GM12864 (cell line): ENCODE data around the gene CDK14.

Experiments used
- DNase-seq: peaks from one replicate; pipeline ENCODE4 v3.0.0-alpha.2; 2011; ENCODE audit warnings: low read depth
- H3K4me3 ChIP-seq: 2 replicates; pipeline ENCODE4 v1.5.1; 2011; ENCODE audit warnings: mild to moderate bottlenecking, low read depth, low read length, control low read depth
- CTCF ChIP-seq: IDR thresholded peaks from 2 replicates; pipeline ENCODE4 v1.5.1; 2011; ENCODE audit warnings: low read depth, mild to moderate bottlenecking, moderate library complexity, low read length, control low read depth, inconsistent platforms; ENCODE audit errors: missing control alignments

The CDK14 gene

GRCh38 chr7:91064938-91065337 lies 468.8 kb downstream of the CDK14 start:
- no peak overlapping the region for H3K4me3 ChIP-seq
- TF ChIP-seq CTCF: no peak
- no peak for DNase-seq

DNA sequence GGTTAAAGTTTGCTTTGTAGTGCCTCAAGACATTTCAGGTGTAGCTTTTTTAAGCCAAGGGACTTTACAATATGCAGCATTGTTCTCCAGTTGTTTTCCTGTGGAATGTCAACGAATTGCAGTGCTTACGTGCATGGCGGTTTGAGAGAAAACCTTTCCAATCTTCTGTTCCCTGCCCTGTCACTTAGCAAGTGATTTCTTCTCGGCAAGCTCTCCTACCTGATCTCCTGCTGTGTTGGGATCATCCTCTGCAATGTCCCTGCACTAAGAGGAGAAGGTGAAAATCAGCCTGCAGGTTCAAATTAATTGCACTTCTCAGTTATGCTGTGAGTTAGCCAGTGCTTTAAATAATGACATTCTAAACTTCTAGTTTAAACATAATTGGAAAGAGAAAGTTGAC lies 470.5 kb downstream of the CDK14 start:
- H3K4me3 ChIP-seq: no peak overlapping the region
- DNase-seq: no peak
- no peak for TF ChIP-seq CTCF

DNA sequence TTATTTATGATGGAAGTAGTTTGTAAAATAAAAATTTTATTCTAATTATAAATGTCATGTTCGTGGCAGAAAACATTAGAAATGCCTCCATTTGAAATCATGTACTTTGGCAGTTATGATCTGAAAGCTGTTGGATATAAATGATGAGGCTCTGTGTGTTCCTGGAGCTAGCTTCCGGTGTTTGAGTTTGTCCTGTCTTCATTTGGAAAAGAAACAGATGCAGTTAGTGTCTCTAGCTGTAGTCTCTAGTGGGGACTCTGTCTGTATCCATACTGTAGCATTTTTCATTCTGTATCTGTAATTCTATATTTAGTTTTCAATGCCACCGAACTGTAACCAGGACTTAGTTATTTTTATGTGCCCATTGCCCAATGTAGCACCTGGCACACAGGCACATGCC lies 471.1 kb downstream of the CDK14 start:
- no peak for TF ChIP-seq CTCF
- DNase-seq: no peak
- no peak overlapping the region for H3K4me3 ChIP-seq

DNA sequence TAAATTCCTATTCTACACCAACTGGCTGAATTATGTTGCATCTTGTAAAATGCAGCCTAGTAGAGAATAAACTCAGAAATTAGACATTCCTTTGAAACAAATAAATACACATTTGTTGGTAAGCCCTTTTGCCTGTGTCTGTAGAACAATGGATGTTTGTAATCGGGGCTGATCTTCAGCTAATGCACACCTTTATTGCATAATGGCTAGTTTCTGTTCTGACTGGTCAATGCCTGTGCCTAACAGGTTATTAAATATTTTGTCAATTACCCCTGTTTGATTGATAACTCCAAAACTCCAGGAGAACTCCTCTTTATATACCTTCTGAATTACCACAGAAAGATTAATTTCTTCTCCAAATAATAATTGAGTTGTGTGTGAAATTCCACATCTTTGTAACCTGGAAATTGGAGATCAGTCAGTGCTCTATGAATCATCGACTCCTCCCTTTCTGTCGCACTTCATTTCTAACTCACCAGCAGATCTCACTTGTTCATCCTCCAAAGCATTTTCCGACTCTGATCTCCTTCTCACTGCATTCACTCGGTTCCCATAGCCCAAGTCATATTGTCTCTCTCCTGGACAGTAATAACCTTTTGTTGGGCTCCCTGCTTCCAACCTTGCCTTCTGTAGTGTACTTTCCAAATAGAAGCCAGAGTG lies 472.1 kb downstream of the CDK14 start:
- DNase-seq: no peak
- no peak overlapping the region for H3K4me3 ChIP-seq
- TF ChIP-seq CTCF: no peak

DNA sequence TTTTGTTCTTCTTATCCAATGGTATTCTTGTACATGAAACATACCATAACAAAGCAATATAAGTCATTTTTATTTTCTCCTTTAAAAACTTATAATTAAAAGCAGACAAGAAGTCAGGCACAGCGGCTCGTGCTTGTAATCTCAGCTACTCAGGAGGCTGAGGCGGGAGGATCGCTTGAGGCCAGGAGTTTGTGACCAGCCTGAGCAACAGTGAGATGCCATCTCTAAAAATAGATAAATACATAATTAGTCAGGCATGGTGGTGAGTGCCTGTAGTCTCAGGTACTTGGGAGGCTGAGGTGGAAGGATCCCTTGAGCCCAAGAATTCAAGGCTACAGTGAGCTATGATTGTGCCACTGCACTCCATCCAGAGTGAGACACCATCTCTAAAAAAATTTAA lies 473.0 kb downstream of the CDK14 start:
- no peak for DNase-seq
- H3K4me3 ChIP-seq: no peak overlapping the region
- TF ChIP-seq CTCF: no peak

GRCh38 chr7:91079487-91079886 lies 483.4 kb downstream of the CDK14 start:
- no peak overlapping the region for H3K4me3 ChIP-seq
- TF ChIP-seq CTCF: no peak
- no peak for DNase-seq

- H3K4me3 ChIP-seq: no peak overlapping the region
- TF ChIP-seq CTCF: no peak
- DNase-seq: no peak
These were observed 484.2 kb downstream of the CDK14 start for GRCh38 chr7:91080351-91080750.
